Measurements from ENCODE around the gene NUP88. TPM values are rescaled to one million over a fixed set of nuclear protein-coding genes. Genes with fewer than 3 reads are reported as not detected.

Gene NUP88
- total and polyA plus RNA-seq, 2 experiments from 2014 or later = 50.8 to 65.2 TPM

GRCh38 chr17:5413682-5414081 lies 5.8 kb downstream of the NUP88 start:
- Histone ChIP-seq H3K9me3 (ENCODE audit: low read depth) (no peaks in the 10 kb centered on the region), H3K27me3 (no peaks in the 10 kb centered on the region), H4K20me1 (ENCODE audit: insufficient read depth, poor library complexity, severe bottlenecking) (no peaks in the 10 kb centered on the region), H3K4me3 (no peak overlapping the region), H3K9me2 (replicated peaks; ENCODE audit: insufficient read depth) (no peaks in the 10 kb centered on the region), H2AFZ (no peak overlapping the region), H3K36me3 (replicated peaks; ENCODE audit: insufficient read depth, low read depth) (peaks cover 3% of the 10 kb centered on the region), H3K27ac (peak overlapping the region; percentile 52), H3K4me1 (ENCODE audit: insufficient read depth) (peaks cover 17% of the 10 kb centered on the region), H3K4me2 (no peak overlapping the region), H3K79me2 (peaks cover 69% of the 10 kb centered on the region)
- TF ChIP-seq CTCF (IDR thresholded peaks at IDR 0.05; ENCODE audit: poor library complexity) (no peak), EZH2 (IDR thresholded peaks at IDR 0.05; ENCODE audit: borderline replicate concordance) (no peak), EZH2phosphoT487 (IDR thresholded peaks at IDR 0.05; ENCODE audit: low read depth, severe bottlenecking, unreplicated experiment) (no peak)
- DNase-seq (ENCODE audit: low spot score) = peak; percentile 49
- 57% methylated on average over 4 of the region's 4 CpGs for WGBS (ENCODE audit: low lambda C conversion rate, missing lambda C conversion rate)

- Histone ChIP-seq H3K4me2 (no peak overlapping the region), H3K4me1 (ENCODE audit: insufficient read depth) (peaks cover 4% of the 10 kb centered on the region), H2AFZ (no peak overlapping the region), H3K27me3 (no peaks in the 10 kb centered on the region), H3K36me3 (replicated peaks; ENCODE audit: insufficient read depth, low read depth) (peaks cover 3% of the 10 kb centered on the region), H3K9me2 (replicated peaks; ENCODE audit: insufficient read depth) (no peaks in the 10 kb centered on the region), H3K9me3 (ENCODE audit: low read depth) (no peaks in the 10 kb centered on the region), H4K20me1 (ENCODE audit: insufficient read depth, poor library complexity, severe bottlenecking) (no peaks in the 10 kb centered on the region), H3K27ac (no peak overlapping the region), H3K79me2 (peaks cover 48% of the 10 kb centered on the region), H3K4me3 (no peak overlapping the region)
- TF ChIP-seq CTCF (IDR thresholded peaks at IDR 0.05; ENCODE audit: poor library complexity) = no peak
- no peak for TF ChIP-seq EZH2 (IDR thresholded peaks at IDR 0.05; ENCODE audit: borderline replicate concordance)
- no peak for TF ChIP-seq EZH2phosphoT487 (IDR thresholded peaks at IDR 0.05; ENCODE audit: low read depth, severe bottlenecking, unreplicated experiment)
- no peak for DNase-seq (ENCODE audit: low spot score)
- 98% methylated on average over 7 of the region's 7 CpGs for WGBS (ENCODE audit: low lambda C conversion rate, missing lambda C conversion rate)
Measured at GRCh38 chr17:5410594-5411272, 8.7 kb downstream of the NUP88 start.

GRCh38 chr17:5408186-5408585 lies 11.3 kb downstream of the NUP88 start:
- no peak for DNase-seq (ENCODE audit: low spot score)
- H3K4me3 ChIP-seq = no peak overlapping the region
- no peak overlapping the region for H3K4me2 ChIP-seq
- no peaks in the 10 kb centered on the region for H3K9me3 ChIP-seq (ENCODE audit: low read depth)
- TF ChIP-seq CTCF (IDR thresholded peaks at IDR 0.05; ENCODE audit: poor library complexity) = no peak
- no peak for TF ChIP-seq EZH2phosphoT487 (IDR thresholded peaks at IDR 0.05; ENCODE audit: low read depth, severe bottlenecking, unreplicated experiment)
- no peak for TF ChIP-seq EZH2 (IDR thresholded peaks at IDR 0.05; ENCODE audit: borderline replicate concordance)
- H3K36me3 ChIP-seq (replicated peaks; ENCODE audit: insufficient read depth, low read depth) = peaks cover 9% of the 10 kb centered on the region
- peaks cover 34% of the 10 kb centered on the region for H3K79me2 ChIP-seq
- H2AFZ ChIP-seq = no peak overlapping the region
- WGBS (ENCODE audit: low lambda C conversion rate, missing lambda C conversion rate) = 88% methylated on average over 5 of the region's 5 CpGs
- no peaks in the 10 kb centered on the region for H3K27me3 ChIP-seq
- H3K9me2 ChIP-seq (replicated peaks; ENCODE audit: insufficient read depth) = no peaks in the 10 kb centered on the region
- H3K27ac ChIP-seq = no peak overlapping the region
- no peaks in the 10 kb centered on the region for H4K20me1 ChIP-seq (ENCODE audit: insufficient read depth, poor library complexity, severe bottlenecking)
- peaks cover under 1% of the 10 kb centered on the region for H3K4me1 ChIP-seq (ENCODE audit: insufficient read depth)

All from hepatocyte (in vitro differentiated cells).